CD4-positive, alpha-beta T cell treated with Interleukin-1 beta for 1 hour (primary cell): Measurements from ENCODE around the gene HINFP.
"Not testable (repeated sequence)": the region's sequence is repeated elsewhere in the genome, so short reads cannot be mapped to it uniquely, and the experiment has no call there.

Source experiments
- DNase-seq, 2 donors: peaks; one replicate each; pipeline ENCODE4 v3.0.0-alpha.2; 2020 to 2022

HINFP gene

DNA sequence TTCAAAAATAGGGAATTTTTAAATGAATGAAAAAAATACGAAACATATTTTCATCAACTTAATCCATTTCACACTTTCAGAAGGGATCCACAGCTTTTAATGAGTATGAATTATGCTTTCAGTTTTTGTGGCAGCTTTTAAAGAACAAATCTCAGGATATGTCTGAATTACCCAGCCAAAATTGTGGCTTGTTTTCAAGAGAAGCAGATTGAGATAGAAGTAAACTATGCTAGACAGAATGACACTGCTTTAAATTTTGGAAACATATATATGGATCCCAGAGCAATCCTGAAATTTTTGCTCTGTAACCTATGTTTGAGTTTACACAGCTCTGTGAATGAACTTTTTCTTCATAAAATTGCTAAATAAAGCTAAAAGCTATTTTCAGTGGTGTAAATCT lies 2.4 kb upstream of the HINFP start:
- no peak for DNase-seq

- no peak for DNase-seq
Observed at GRCh38 chr11:119120639-119121007, 757 bp upstream of the HINFP start.

GRCh38 chr11:119121811-119122124 lies 388 bp downstream of the HINFP start:
- DNase-seq, result no peak

GRCh38 chr11:119125821-119126220 lies 4.4 kb downstream of the HINFP start:
- no peak for DNase-seq

GRCh38 chr11:119126675-119127268 lies 5.4 kb downstream of the HINFP start:
- DNase-seq, result no peak

- DNase-seq, result no peak
Observed at GRCh38 chr11:119130662-119131061, 9.3 kb downstream of the HINFP start.

DNA sequence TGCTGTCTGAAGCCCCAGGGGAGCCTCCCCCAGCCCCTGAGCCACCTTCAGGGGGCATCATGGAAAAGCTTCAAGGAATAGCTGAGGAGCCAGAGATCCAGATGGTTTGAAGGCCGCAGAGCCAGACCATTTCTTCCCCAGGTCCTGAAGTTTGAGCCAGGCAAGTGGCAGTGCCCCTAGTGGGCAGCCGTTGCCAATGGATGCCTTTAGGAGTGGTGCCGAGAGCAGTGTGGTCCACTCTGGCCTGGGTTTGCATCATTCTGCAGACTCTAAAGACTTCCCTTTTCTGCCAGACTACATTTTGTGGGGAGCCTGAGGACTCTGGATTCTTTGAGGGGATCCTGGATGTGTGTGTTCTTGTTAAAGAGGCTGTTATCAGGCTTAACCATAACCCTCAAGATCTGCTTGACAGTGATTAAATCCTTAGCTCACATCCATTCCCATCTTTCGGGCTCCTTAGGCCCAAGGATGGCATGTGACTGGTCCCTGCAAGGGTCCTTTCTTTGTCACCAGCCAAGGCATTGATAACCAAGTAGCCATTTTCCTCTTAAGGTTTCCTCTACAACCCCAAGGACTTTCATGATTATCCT lies 13.1 kb downstream of the HINFP start:
- peak in 1 of 2 donors; percentile 37 for DNase-seq

GRCh38 chr11:119139276-119139675 lies 17.9 kb downstream of the HINFP start:
- not testable (repeated sequence) for DNase-seq

GRCh38 chr11:119144825-119145486 lies 23.6 kb downstream of the HINFP start:
- peak; percentile 27 to 39 for DNase-seq

- DNase-seq, result no peak
Observed at GRCh38 chr11:119145551-119145950, 24.2 kb downstream of the HINFP start.

DNA sequence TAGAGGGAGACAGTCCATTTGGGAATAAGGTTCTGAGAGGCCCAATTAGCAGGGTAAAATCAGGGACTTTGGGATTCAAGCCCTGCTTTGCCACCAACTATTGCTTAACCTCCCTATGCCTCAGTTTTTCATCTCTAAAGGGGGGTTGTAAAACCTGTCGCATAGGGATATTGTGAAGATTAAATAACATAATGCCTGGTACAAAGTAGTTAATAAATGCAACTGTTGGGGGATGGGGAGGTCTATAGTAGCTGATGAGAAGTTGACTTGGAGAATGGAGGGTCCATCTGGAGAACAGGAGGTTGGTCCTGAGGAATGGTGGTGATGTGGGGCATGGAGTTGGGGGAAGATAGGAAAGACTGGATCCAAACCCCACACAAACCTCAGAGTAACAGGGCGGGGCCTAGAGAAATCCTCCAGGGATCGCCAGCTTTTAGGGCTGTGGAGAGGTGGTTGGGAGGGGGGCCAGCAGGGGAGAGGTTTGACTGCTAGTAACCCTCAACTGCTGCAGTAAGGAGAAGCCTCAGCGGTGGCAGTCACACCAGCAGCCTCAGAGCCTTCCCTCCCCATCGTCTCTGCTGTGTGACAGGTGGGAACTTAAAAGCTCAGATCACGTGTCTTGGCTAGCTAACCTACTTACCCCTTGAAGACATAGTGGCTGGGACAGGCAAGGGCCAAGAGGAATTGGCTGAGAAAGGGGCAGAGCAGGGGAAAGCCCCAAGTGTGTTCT lies 26.4 kb downstream of the HINFP start:
- DNase-seq, result no peak

DNA sequence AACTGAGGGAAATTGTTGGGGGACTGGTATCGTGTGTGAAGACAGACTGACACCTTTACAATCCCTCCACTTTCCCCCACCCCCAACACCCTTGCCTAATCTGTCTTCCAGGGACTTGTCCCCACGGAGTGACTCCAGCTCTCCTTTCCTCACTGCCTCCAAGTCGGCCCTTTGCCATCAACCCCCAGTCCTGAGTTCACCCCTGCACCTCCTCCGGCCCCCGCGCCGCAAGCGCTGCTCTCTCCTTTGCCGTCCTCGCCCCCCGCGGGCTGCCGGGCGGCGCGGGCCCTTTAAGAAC lies 27.3 kb downstream of the HINFP start:
- no peak for DNase-seq

GRCh38 chr11:119149018-119149785 lies 27.8 kb downstream of the HINFP start, which contains the start of gene ABCG4:
TSS of gene ABCG4 (plus strand) at chr11:119149052. CDS start at chr11:119149966, 914 bp downstream.
- peak in 1 of 2 donors; percentile 18 for DNase-seq

DNA sequence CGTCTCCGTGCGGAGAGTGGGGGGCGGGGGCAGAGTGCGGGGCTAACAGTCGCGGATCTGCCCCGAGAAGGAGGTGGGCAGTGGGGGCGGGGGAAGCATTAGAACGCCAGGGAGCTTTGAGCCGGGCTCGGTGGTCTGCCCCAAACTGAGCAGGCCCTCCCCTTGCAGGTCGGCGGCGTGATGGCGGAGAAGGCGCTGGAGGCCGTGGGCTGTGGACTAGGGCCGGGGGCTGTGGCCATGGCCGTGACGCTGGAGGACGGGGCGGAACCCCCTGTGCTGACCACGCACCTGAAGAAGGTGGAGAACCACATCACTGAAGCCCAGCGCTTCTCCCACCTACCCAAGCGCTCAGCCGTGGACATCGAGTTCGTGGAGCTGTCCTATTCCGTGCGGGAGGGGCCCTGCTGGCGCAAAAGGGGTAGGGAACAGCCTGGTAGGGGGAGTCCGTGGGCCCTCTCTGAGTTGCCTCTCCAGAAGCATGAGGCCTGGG lies 28.5 kb downstream of the HINFP start:
- DNase-seq, result no peak

DNA sequence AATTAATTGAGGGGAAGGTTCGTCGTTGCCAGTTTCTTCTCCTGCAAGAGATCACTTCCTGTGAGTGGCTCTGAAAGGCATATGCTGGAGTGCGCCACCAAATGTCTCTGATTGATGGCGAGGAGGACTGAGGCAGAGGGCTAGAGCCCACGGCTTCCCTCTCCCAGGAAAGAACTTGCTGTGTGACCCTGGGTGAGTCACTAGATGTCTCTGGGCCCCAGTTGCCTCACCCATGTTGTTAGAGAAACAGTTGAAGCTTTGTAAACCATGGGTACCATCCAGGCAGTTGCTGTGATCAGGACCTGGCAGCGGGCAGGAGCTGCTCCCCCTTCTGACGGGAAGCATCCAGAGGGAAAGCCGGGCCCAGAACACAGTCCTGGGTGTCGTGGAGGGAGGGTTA lies 30.7 kb downstream of the HINFP start:
- no peak for DNase-seq

DNA sequence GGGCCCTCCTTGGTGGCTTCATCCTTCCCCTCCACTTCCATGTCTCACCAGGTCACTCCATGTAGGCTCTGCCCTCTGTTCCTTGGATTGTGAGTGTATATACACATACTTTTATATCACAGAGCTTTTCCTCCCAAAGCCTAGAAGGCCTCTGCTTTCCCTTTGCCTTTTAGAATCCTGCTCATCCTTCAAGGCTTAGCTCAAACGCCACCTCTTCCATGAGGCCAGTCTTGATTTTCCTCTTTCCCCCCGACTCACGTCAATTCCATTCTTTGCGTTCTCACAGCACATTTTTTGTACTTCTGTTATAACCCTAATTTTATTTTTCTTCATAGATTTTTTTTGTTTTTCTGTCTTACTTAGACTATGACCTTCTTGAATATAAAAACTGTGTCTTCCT lies 31.2 kb downstream of the HINFP start:
- DNase-seq, result no peak

DNA sequence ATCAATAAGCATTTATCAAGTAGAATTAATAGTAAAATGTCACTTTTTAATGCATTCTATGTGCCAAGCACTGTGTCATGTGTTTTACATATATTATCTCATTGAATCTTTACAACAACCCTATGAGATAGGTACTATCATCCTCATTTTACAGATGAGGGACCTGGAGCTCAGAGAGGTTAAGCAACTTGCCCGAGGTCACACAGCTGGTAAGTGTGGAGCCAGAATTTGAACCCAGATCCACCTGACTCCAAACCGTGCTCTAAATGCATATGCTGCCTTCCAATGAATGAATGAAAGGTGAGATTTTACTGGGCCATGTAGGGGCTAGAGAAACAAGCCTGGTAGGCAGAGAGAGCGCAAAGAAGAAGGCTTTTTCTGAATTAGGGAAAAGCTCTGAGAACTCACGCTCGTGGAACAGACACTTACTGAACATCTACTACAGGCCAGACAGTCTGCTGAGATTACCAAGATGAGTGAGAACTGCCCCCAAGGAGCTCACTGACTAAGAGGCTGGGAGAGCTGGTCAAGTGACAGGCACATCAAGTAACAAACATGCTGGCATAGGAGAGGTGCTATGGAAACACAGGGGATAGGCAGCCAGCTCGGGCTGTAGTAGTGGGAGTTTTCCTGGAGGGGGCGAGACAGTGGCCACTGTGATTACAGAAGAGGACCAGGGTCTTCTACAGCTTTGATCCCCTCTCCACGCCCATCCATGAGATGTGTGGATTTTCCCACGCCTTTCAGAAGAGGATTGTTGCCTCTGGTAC lies 31.9 kb downstream of the HINFP start:
- no peak for DNase-seq

DNA sequence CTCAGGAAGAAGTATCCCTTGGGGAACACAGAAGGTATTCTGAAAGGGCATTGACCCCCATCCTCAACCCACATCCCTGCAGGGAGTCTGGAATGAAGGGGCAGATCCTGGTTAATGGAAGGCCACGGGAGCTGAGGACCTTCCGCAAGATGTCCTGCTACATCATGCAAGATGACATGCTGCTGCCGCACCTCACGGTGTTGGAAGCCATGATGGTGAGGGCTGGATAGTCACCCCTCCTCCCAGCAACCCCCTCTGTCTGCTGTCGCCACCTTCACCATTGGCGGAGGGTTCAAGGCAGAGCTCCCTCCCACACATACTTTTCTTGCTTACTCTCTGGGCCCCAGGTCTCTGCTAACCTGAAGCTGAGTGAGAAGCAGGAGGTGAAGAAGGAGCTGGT lies 32.8 kb downstream of the HINFP start:
- DNase-seq, result no peak

DNA sequence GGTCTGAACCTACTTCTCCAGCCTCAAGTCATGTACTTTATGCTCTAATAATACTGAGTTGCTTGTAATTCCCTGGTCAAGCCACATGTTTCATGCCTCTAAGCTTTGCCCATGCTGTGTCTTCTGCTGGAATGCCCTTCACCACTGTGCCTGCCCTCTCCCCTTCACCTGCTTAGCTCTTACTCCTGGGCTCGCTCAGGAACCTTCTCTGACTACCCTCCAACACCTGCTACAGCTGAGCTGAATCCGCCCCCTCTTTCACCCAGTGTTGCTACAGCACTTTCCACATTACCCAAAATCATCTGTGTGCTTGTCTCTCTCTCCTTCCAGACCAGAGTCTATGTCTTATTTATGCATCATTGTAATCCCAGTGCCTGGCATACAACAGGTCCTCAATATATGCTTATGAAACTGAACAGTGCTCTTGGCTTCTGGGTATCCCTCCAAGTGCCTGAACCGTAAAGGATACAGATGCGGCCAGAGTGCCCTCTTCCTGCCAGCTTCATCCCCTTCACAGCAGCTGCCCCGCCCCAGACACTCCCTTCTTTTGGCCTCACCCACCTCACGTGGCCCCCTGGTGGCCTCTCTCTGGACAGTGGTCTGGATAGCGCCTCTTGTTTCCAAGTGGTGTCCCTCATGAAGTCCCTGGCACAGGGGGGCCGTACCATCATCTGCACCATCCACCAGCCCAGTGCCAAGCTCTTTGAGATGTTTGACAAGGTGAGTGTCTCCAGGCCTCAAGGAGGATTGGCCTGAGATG lies 34.5 kb downstream of the HINFP start:
- DNase-seq, result no peak

GRCh38 chr11:119156496-119156895 lies 35.1 kb downstream of the HINFP start:
- DNase-seq, result no peak

DNA sequence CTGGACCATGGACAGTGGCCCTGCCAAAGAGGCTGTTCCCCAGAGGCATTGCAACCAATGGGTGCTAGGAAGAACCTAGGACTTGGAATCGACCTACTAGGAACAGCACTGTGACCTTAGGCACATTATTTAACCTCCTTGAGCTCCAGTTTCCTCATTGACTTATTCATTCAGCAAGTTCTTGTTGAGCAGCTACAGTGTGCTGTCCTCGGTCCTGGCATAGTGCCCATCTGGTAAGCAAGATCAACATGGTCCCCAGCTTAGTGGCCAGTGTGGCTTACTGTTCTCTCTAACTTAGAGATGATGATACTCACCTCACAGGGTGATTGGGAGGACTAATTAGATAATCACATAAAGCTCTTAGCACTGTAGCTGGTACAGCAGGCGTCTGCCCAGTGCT lies 35.7 kb downstream of the HINFP start:
- no peak for DNase-seq

DNA sequence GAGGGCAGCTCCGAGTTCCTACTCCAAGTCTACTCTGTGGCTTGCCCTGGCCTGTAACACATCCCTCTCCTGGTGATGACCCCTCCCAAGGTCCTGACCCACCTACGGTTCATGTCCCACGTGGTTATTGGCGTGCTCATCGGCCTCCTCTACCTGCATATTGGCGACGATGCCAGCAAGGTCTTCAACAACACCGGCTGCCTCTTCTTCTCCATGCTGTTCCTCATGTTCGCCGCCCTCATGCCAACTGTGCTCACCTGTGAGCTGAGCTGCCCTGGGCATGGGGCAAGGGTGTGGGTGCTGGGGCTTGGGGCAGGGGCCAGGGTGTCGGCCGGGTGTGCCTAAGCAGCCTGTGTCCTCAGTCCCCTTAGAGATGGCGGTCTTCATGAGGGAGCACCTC lies 37.1 kb downstream of the HINFP start:
- no peak for DNase-seq
